ENCODE measurements around the gene NOX3. TPM values are rescaled to one million over a fixed set of nuclear protein-coding genes. Genes with fewer than 3 reads are reported as not detected.

Gene NOX3
- total RNA-seq, 1 donor from 2014 or later = not detected

GRCh38 chr6:155434829-155435423 lies 20.7 kb downstream of the NOX3 start:
- peaks cover 1% of the 10 kb centered on the region for H3K27me3 ChIP-seq (ENCODE audit: control insufficient read depth, insufficient read depth, low read length)
- no peaks in the 10 kb centered on the region for H3K36me3 ChIP-seq (ENCODE audit: control insufficient read depth, insufficient read depth, low read length)
- no peak for FAIRE-seq
- H3K4me3 ChIP-seq (ENCODE audit: low read depth, low read length) = no peak overlapping the region
- no peak for DNase-seq (ENCODE audit: low read depth)
- TF ChIP-seq CTCF (IDR thresholded peaks at IDR 0.05; ENCODE audit: insufficient read depth, low read length, severe bottlenecking) = no peak

DNA sequence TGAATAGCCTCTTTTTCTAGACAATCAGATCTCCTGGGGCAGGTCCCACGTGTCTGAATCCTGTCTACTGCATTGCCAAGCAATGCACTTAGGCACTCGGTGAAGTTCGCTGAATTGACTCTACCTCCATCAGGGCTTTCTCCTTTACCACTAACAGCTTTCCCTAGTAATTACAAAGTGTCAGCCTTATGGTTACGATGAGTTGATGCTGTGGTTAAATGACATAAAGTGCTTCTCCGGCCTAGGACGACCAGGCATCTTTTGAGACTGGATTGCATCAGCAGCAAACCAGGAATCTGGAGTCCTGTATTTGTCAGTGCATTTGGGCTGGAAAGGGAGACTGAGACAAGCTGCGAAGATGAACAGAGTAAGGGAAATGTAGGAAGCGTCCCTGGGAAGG lies 21.5 kb downstream of the NOX3 start:
- Histone ChIP-seq H3K36me3 (ENCODE audit: control insufficient read depth, insufficient read depth, low read length) (no peaks in the 10 kb centered on the region), H3K27me3 (ENCODE audit: control insufficient read depth, insufficient read depth, low read length) (peaks cover 1% of the 10 kb centered on the region), H3K4me3 (ENCODE audit: low read depth, low read length) (no peak overlapping the region)
- FAIRE-seq = no peak
- DNase-seq (ENCODE audit: low read depth) = no peak
- TF ChIP-seq CTCF (IDR thresholded peaks at IDR 0.05; ENCODE audit: insufficient read depth, low read length, severe bottlenecking) = no peak

- peak; percentile 21 for DNase-seq (ENCODE audit: low read depth)
- no peaks in the 10 kb centered on the region for H3K36me3 ChIP-seq (ENCODE audit: control insufficient read depth, insufficient read depth, low read length)
- no peak for FAIRE-seq
- H3K27me3 ChIP-seq (ENCODE audit: control insufficient read depth, insufficient read depth, low read length) = no peaks in the 10 kb centered on the region
- H3K4me3 ChIP-seq (ENCODE audit: low read depth, low read length) = no peak overlapping the region
- TF ChIP-seq CTCF (IDR thresholded peaks at IDR 0.05; ENCODE audit: insufficient read depth, low read length, severe bottlenecking) = no peak
These were observed 23.3 kb downstream of the NOX3 start for GRCh38 chr6:155432293-155432692.

DNA sequence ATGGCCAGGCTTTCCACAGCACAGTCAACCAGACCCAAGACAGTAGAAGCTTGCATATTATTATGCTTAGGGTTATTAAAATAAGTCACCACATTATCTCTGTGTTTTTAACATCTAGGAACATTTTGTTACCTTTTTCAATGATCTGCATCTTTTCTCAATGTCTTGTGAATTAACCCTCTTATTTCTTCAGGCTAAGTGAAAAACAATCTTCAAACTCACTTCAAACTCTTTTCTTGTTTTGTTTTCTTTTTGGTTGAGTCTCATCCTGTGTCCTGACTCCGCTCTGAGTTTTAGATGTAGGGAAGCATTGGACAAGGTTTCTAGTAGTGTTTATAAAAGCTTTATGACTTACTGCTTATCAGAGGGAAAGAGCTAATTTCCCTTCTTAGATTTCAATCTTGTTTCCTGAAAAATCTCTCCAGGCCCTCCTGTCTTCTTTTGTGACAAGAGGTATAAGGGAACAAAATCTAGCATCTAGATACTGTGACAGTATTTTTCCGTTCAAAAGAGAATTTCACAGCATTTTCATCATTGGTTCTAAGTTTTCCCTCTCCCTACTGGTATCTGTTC lies 26.2 kb downstream of the NOX3 start:
- TF ChIP-seq CTCF (IDR thresholded peaks at IDR 0.05; ENCODE audit: insufficient read depth, low read length, severe bottlenecking) = no peak
- FAIRE-seq (no peak), DNase-seq (ENCODE audit: low read depth) (no peak)
- Histone ChIP-seq H3K36me3 (ENCODE audit: control insufficient read depth, insufficient read depth, low read length) (no peaks in the 10 kb centered on the region), H3K4me3 (ENCODE audit: low read depth, low read length) (no peak overlapping the region), H3K27me3 (ENCODE audit: control insufficient read depth, insufficient read depth, low read length) (no peaks in the 10 kb centered on the region)

GRCh38 chr6:155426408-155426945 lies 29.2 kb downstream of the NOX3 start:
- DNase-seq (ENCODE audit: low read depth) (peak; percentile 34), FAIRE-seq (no peak)
- TF ChIP-seq CTCF (IDR thresholded peaks at IDR 0.05; ENCODE audit: insufficient read depth, low read length, severe bottlenecking) = no peak

More at GRCh38 chr6:155426408-155426945, 29.2 kb downstream of the NOX3 start:
- Histone ChIP-seq H3K4me3 (ENCODE audit: low read depth, low read length) (no peak overlapping the region), H3K36me3 (ENCODE audit: control insufficient read depth, insufficient read depth, low read length) (no peaks in the 10 kb centered on the region), H3K27me3 (ENCODE audit: control insufficient read depth, insufficient read depth, low read length) (no peaks in the 10 kb centered on the region)

Data from bronchial epithelial cell (primary cell).